SK-N-SH (cell line): Measurements from ENCODE around the gene CYTH3.

ENCODE experiments used
- EP300 ChIP-seq, 2 experiments: IDR thresholded peaks; 2 replicates each; pipeline versions ENCODE4 v1.4.0 to v1.6.1; 2012; ENCODE audit warnings: borderline replicate concordance in 1 of 2, low read depth in 1 of 2, low read length in 1 of 2
- EZH2phosphoT487 ChIP-seq: fragments of 200-600 bp; sonication (generic); IDR thresholded peaks from 2 replicates; pipeline ENCODE4 v1.6.1; 2017; ENCODE audit warnings: low read depth, mixed run types, mild to moderate bottlenecking, antibody characterized with exemption, moderate library complexity, borderline replicate concordance
- MXI1 ChIP-seq: IDR thresholded peaks from 2 replicates; pipeline ENCODE4 v1.6.1; 2012; ENCODE audit warnings: mild to moderate bottlenecking, low read depth, low read length, improper control_type of control experiment
- POLR2AphosphoS5 ChIP-seq: IDR thresholded peaks from 2 replicates; pipeline ENCODE4 v1.6.1; 2012; ENCODE audit warnings: low read depth, low read length
- SMC3 ChIP-seq: IDR thresholded peaks from 2 replicates; pipeline ENCODE4 v1.6.1; 2012; ENCODE audit warnings: low read depth, low read length, improper control_type of control experiment
- TCF12 ChIP-seq: IDR thresholded peaks from 2 replicates; pipeline ENCODE4 v1.4.0; 2012
- YY1 ChIP-seq: IDR thresholded peaks from 2 replicates; pipeline ENCODE4 v1.4.0; 2012; ENCODE audit warnings: low read depth, mild to moderate bottlenecking
- TF ChIP-seq, protein P1 (sequence below): fragments of 200-600 bp; sonication (generic); IDR thresholded peaks from 2 replicates; pipeline ENCODE4 v1.6.1; 2017; ENCODE audit warnings: antibody characterized with exemption, mild to moderate bottlenecking, moderate library complexity
- TF ChIP-seq, protein P2 (sequence below): IDR thresholded peaks from 2 replicates; pipeline ENCODE4 v1.4.0; 2012; ENCODE audit warnings: low read depth
- TF ChIP-seq, protein P3 (sequence below): fragments of 150-350 bp; IDR thresholded peaks from 2 replicates; pipeline ENCODE4 v1.6.1; 2016; ENCODE audit warnings: mild to moderate bottlenecking, low read depth, low read length
- TF ChIP-seq, protein P4 (sequence below): IDR thresholded peaks from 2 replicates; pipeline ENCODE4 v1.4.0; 2012; ENCODE audit warnings: low read depth, borderline replicate concordance
- TF ChIP-seq, protein P5 (sequence below): IDR thresholded peaks from 2 replicates; pipeline ENCODE4; 2012

DNA sequence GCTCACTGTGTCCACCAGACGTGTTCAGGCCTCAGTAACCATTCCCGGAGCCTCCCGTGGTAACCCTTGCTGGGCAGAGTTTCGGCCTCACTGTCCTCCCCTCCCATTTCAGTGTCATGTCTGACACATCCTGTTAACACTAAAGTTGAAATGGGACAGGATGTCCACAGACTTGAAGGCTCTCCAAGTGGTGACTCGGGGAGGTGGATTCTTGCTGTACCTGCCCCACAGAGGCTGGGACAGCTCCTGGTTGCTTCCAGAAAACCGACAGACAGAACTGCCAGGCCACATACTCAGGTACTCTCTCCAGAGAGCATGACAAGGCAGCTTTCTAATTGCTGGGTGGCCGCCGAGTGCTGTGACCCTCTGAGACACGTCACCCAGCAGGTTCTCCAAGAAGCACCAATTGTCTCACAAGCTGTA is 17.9 kb upstream of the CYTH3 start:
- TF ChIP-seq, protein P1, sequence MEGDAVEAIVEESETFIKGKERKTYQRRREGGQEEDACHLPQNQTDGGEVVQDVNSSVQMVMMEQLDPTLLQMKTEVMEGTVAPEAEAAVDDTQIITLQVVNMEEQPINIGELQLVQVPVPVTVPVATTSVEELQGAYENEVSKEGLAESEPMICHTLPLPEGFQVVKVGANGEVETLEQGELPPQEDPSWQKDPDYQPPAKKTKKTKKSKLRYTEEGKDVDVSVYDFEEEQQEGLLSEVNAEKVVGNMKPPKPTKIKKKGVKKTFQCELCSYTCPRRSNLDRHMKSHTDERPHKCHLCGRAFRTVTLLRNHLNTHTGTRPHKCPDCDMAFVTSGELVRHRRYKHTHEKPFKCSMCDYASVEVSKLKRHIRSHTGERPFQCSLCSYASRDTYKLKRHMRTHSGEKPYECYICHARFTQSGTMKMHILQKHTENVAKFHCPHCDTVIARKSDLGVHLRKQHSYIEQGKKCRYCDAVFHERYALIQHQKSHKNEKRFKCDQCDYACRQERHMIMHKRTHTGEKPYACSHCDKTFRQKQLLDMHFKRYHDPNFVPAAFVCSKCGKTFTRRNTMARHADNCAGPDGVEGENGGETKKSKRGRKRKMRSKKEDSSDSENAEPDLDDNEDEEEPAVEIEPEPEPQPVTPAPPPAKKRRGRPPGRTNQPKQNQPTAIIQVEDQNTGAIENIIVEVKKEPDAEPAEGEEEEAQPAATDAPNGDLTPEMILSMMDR, result no peak
- no peak for TF ChIP-seq SMC3
- no peak for TF ChIP-seq YY1
- TF ChIP-seq, protein P2, sequence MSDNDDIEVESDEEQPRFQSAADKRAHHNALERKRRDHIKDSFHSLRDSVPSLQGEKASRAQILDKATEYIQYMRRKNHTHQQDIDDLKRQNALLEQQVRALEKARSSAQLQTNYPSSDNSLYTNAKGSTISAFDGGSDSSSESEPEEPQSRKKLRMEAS, result no peak
- TF ChIP-seq EP300 (IDR thresholded peaks at IDR 0.05; ENCODE audit: borderline replicate concordance in 1 of 2, low read depth in 1 of 2, low read length in 1 of 2), result no peak
- TF ChIP-seq, protein P3, sequence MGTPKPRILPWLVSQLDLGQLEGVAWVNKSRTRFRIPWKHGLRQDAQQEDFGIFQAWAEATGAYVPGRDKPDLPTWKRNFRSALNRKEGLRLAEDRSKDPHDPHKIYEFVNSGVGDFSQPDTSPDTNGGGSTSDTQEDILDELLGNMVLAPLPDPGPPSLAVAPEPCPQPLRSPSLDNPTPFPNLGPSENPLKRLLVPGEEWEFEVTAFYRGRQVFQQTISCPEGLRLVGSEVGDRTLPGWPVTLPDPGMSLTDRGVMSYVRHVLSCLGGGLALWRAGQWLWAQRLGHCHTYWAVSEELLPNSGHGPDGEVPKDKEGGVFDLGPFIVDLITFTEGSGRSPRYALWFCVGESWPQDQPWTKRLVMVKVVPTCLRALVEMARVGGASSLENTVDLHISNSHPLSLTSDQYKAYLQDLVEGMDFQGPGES, result no peak
- TF ChIP-seq POLR2AphosphoS5, result no peak
- no peak for TF ChIP-seq MXI1
- TF ChIP-seq TCF12, result no peak
- TF ChIP-seq, protein P4, sequence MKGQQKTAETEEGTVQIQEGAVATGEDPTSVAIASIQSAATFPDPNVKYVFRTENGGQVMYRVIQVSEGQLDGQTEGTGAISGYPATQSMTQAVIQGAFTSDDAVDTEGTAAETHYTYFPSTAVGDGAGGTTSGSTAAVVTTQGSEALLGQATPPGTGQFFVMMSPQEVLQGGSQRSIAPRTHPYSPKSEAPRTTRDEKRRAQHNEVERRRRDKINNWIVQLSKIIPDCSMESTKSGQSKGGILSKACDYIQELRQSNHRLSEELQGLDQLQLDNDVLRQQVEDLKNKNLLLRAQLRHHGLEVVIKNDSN, result no peak
- no peak for TF ChIP-seq EZH2phosphoT487
- TF ChIP-seq, protein P5, sequence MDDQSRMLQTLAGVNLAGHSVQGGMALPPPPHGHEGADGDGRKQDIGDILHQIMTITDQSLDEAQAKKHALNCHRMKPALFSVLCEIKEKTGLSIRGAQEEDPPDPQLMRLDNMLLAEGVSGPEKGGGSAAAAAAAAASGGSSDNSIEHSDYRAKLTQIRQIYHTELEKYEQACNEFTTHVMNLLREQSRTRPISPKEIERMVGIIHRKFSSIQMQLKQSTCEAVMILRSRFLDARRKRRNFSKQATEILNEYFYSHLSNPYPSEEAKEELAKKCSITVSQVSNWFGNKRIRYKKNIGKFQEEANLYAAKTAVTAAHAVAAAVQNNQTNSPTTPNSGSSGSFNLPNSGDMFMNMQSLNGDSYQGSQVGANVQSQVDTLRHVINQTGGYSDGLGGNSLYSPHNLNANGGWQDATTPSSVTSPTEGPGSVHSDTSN, result no peak
